ENCODE data around the gene BAD. TPM values are rescaled to one million over a fixed set of nuclear protein-coding genes. Genes with fewer than 3 reads are reported as not detected.

Gene BAD
- total RNA-seq, 1 experiment from 2014 or later: 48.4 TPM

GRCh38 chr11:64234647-64235379 is 49.7 kb downstream of the BAD start:
- CTCF ChIA-PET: no interaction called here
- no peak for TF ChIP-seq EZH2 (IDR thresholded peaks at IDR 0.05; ENCODE audit: borderline replicate concordance, low read depth, low read length, poor library complexity, severe bottlenecking)
- TF ChIP-seq CTCF (conservative IDR thresholded peaks at IDR 0.05; ENCODE audit: low read depth, low read length): no peak
- Histone ChIP-seq H3K27ac (ENCODE audit: low read depth, low read length, poor library complexity, severe bottlenecking) (peak overlapping the region; percentile 70), H3K4me1 (ENCODE audit: insufficient read depth, low read length, poor library complexity, severe bottlenecking) (peaks cover 13% of the 10 kb centered on the region), H3K36me3 (ENCODE audit: insufficient read depth, low read length, poor library complexity, severe bottlenecking) (peaks cover 16% of the 10 kb centered on the region), H3K9me3 (ENCODE audit: low read depth, low read length, poor library complexity, severe bottlenecking) (no peaks in the 10 kb centered on the region), H3K4me3 (ENCODE audit: low read depth, low read length, poor library complexity, severe bottlenecking) (peak overlapping the region; percentile 60), H3K27me3 (replicated peaks; ENCODE audit: insufficient read depth, low read depth, low read length, poor library complexity) (no peaks in the 10 kb centered on the region)
- peak; percentile 64 for DNase-seq (ENCODE audit: low spot score)
- BruUV-seq (replicated peaks): no TSS peak
- POLR2A ChIA-PET (ENCODE audit: low non-redundant PET): no interaction called here
- intact Hi-C loops (cut with micrococcal nuclease; ENCODE audit: unreplicated experiment): no loop called here

GRCh38 chr11:64233913-64234586 is 50.4 kb downstream of the BAD start, which contains the start of gene VEGFB:
TSS of gene VEGFB (plus strand) at chr11:64234584. CDS start at chr11:64234834, 250 bp downstream.
- peaks cover 16% of the 10 kb centered on the region for H3K36me3 ChIP-seq (ENCODE audit: insufficient read depth, low read length, poor library complexity, severe bottlenecking)
- no peaks in the 10 kb centered on the region for H3K9me3 ChIP-seq (ENCODE audit: low read depth, low read length, poor library complexity, severe bottlenecking)
- BruUV-seq (replicated peaks): no TSS peak
- ChIA-PET CTCF (no interaction called here), POLR2A (ENCODE audit: low non-redundant PET) (no interaction called here)
- H3K27me3 ChIP-seq (replicated peaks; ENCODE audit: insufficient read depth, low read depth, low read length, poor library complexity): no peaks in the 10 kb centered on the region
- intact Hi-C loops (cut with micrococcal nuclease; ENCODE audit: unreplicated experiment): no loop called here
- peak; percentile 72 for DNase-seq (ENCODE audit: low spot score)
- H3K4me1 ChIP-seq (ENCODE audit: insufficient read depth, low read length, poor library complexity, severe bottlenecking): peaks cover 18% of the 10 kb centered on the region
- H3K27ac ChIP-seq (ENCODE audit: low read depth, low read length, poor library complexity, severe bottlenecking): peak within 1 kb of the TSS; percentile 70
- peak within 1 kb of the TSS; percentile 65 for H3K4me3 ChIP-seq (ENCODE audit: low read depth, low read length, poor library complexity, severe bottlenecking)
- TF ChIP-seq EZH2 (IDR thresholded peaks at IDR 0.05; ENCODE audit: borderline replicate concordance, low read depth, low read length, poor library complexity, severe bottlenecking) (no peak), CTCF (conservative IDR thresholded peaks at IDR 0.05; ENCODE audit: low read depth, low read length) (no peak)

- Histone ChIP-seq H3K27ac (ENCODE audit: low read depth, low read length, poor library complexity, severe bottlenecking) (peak overlapping the region; percentile 21), H3K27me3 (replicated peaks; ENCODE audit: insufficient read depth, low read depth, low read length, poor library complexity) (no peaks in the 10 kb centered on the region), H3K4me1 (ENCODE audit: insufficient read depth, low read length, poor library complexity, severe bottlenecking) (peaks cover 18% of the 10 kb centered on the region), H3K4me3 (ENCODE audit: low read depth, low read length, poor library complexity, severe bottlenecking) (no peak overlapping the region), H3K36me3 (ENCODE audit: insufficient read depth, low read length, poor library complexity, severe bottlenecking) (peaks cover 9% of the 10 kb centered on the region), H3K9me3 (ENCODE audit: low read depth, low read length, poor library complexity, severe bottlenecking) (no peaks in the 10 kb centered on the region)
- POLR2A ChIA-PET (ENCODE audit: low non-redundant PET): no interaction called here
- BruUV-seq (replicated peaks): no TSS peak
- CTCF ChIA-PET: interaction anchor here (0.6 to 0.8 kb wide), 2 partner anchors 20 to 28 kb away, joined by 3 to 5 read pairs; no protein-coding TSS in a partner anchor
- TF ChIP-seq CTCF (conservative IDR thresholded peaks at IDR 0.05; ENCODE audit: low read depth, low read length) (no peak), EZH2 (IDR thresholded peaks at IDR 0.05; ENCODE audit: borderline replicate concordance, low read depth, low read length, poor library complexity, severe bottlenecking) (no peak)
- intact Hi-C loops (cut with micrococcal nuclease; ENCODE audit: unreplicated experiment): no loop called here
- DNase-seq (ENCODE audit: low spot score): no peak
Measured at GRCh38 chr11:64232967-64233315, 51.5 kb downstream of the BAD start.
